RWPE1 (cell line): ENCODE results near the gene GPHN.
"Not testable (repeated sequence)": the region's sequence is repeated elsewhere in the genome, so short reads cannot be mapped to it uniquely, and the experiment has no call there.

Experiments
- CTCF ChIA-PET: fragments of 350-600 bp; sonication (Branson Sonifier 250); formaldehyde crosslinking; extraction: SDS; loops from one replicate; lab custom pipeline; 2021; lab: Yijun Ruan, JAX
- POLR2A ChIA-PET: fragments of 400-600 bp; formaldehyde crosslinking; extraction: SDS; loops from one replicate; lab custom pipeline; 2020; ENCODE audit warnings: antibody characterized with exemption; ENCODE audit not compliant: low non-redundant PET; lab: Yijun Ruan, JAX
- DNase-seq: peaks from one replicate; pipeline ENCODE4 v3.0.0; 2012; ENCODE audit warnings: low spot score
- H3K27ac ChIP-seq: fragments of 450-650 bp; 2 replicates; pipeline ENCODE4 v1.5.1; 2017
- TF ChIP-seq, protein P1 (sequence below): fragments of 450-650 bp; conservative IDR thresholded peaks from 2 replicates; pipeline ENCODE4 v1.5.1; 2017; ENCODE audit warnings: low read depth, mild to moderate bottlenecking

GPHN gene

DNA sequence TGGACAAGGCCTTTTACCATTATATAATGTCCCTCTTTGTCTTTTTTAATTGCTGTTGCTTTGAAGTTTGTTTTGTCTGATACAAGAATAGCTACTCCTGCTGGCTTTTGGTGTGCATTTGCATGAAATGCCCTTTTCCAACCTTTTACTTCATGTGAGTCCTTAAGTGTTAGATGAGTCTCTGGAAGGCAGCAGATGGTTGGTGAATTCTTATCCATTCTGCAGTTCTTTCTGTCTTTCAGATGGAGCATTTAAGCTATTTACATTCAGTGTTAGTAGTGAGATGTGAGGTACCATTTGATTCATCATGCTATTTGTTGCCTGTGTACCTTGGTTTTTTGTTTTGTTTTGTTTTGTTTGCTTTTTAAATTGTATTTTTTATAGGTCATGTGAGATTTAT is 208.3 kb downstream of the GPHN start:
- no peak overlapping the region for H3K27ac ChIP-seq
- ChIA-PET CTCF (no interaction called here), POLR2A (no interaction called here)
- DNase-seq: no peak
- TF ChIP-seq, protein P1, sequence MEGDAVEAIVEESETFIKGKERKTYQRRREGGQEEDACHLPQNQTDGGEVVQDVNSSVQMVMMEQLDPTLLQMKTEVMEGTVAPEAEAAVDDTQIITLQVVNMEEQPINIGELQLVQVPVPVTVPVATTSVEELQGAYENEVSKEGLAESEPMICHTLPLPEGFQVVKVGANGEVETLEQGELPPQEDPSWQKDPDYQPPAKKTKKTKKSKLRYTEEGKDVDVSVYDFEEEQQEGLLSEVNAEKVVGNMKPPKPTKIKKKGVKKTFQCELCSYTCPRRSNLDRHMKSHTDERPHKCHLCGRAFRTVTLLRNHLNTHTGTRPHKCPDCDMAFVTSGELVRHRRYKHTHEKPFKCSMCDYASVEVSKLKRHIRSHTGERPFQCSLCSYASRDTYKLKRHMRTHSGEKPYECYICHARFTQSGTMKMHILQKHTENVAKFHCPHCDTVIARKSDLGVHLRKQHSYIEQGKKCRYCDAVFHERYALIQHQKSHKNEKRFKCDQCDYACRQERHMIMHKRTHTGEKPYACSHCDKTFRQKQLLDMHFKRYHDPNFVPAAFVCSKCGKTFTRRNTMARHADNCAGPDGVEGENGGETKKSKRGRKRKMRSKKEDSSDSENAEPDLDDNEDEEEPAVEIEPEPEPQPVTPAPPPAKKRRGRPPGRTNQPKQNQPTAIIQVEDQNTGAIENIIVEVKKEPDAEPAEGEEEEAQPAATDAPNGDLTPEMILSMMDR: no peak

DNA sequence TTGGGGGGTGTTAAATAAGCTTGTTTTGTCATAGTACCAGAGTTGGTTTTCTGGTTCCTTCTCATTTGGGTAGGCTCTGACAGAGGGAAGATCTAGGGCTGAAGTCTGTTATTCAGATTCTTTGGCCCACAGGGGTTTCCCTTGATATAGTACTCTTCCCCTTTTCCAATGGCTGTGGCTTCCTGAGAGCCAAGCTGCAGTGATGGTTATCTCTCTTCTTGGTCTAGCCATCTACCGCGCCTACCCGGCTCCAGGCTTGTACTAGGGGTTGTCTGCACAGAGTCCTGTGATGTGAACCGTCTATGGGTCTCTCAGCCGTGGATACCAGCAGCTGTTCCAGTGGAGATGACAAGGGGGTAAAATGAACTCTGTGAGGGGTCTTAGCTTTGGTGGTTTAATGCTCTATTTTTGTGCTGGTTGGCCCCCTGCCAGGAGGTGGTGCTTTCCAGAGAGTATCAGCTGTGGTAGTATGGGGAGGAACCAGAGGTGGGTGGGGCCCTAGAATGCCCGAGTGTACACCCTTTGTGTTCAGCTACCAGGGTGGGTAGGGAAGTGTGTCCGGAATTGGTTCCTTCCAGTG is 209.7 kb downstream of the GPHN start:
- POLR2A ChIA-PET: no interaction called here
- CTCF ChIA-PET: no interaction called here
- no peak overlapping the region for H3K27ac ChIP-seq

GRCh38 chr14:66724996-66725395 is 217.0 kb downstream of the GPHN start:
- H3K27ac ChIP-seq: no peak overlapping the region
- TF ChIP-seq, protein P1: no peak
- ChIA-PET POLR2A (no interaction called here), CTCF (no interaction called here)
- DNase-seq: no peak

More for the DNA sequence above, 209.7 kb downstream of the GPHN start:
- DNase-seq: no peak
- TF ChIP-seq, protein P1: no peak

- POLR2A ChIA-PET, DNase-seq, H3K27ac ChIP-seq, CTCF ChIA-PET: not testable (repeated sequence)
Observed at GRCh38 chr14:66731298-66731697, 223.4 kb downstream of the GPHN start.

GRCh38 chr14:66735853-66736252 is 227.9 kb downstream of the GPHN start:
- ChIA-PET POLR2A (no interaction called here), CTCF (interaction anchor here (1.3 kb wide), 1 partner anchor 10 kb away, joined by 3 read pairs; no protein-coding TSS in a partner anchor)
- TF ChIP-seq, protein P1: no peak
- no peak overlapping the region for H3K27ac ChIP-seq
- no peak for DNase-seq

- ChIA-PET CTCF (no interaction called here), POLR2A (no interaction called here)
- TF ChIP-seq, protein P1: no peak
- DNase-seq: no peak
- H3K27ac ChIP-seq: no peak overlapping the region
Observed at GRCh38 chr14:66739826-66740225, 231.9 kb downstream of the GPHN start.

GRCh38 chr14:66745078-66745477 is 237.1 kb downstream of the GPHN start:
- POLR2A ChIA-PET: no interaction called here
- H3K27ac ChIP-seq: no peak overlapping the region
- TF ChIP-seq, protein P1: no peak
- no peak for DNase-seq
- CTCF ChIA-PET: no interaction called here
